ENCODE data around the gene VAT1L.

DNA sequence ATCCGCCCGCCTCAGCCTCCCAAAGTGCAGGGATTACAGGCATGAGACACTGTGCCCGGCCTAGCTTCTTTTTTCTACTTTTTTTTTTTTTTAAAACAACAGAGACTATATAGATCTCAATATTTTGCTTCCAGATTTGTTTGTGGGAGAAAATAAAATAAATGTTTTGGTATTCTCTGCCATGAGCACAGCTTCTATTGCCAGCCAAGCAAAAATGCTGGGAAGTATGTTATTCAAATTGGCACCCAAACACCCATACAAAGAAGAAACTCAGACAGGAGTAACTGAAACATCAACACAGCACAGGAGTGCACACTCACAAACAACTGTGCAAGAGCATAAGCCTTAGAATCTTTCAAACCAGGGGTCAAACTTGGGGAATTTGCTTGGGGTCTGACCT, 196.7 kb downstream of the VAT1L start:
- TF ChIP-seq, protein P1, sequence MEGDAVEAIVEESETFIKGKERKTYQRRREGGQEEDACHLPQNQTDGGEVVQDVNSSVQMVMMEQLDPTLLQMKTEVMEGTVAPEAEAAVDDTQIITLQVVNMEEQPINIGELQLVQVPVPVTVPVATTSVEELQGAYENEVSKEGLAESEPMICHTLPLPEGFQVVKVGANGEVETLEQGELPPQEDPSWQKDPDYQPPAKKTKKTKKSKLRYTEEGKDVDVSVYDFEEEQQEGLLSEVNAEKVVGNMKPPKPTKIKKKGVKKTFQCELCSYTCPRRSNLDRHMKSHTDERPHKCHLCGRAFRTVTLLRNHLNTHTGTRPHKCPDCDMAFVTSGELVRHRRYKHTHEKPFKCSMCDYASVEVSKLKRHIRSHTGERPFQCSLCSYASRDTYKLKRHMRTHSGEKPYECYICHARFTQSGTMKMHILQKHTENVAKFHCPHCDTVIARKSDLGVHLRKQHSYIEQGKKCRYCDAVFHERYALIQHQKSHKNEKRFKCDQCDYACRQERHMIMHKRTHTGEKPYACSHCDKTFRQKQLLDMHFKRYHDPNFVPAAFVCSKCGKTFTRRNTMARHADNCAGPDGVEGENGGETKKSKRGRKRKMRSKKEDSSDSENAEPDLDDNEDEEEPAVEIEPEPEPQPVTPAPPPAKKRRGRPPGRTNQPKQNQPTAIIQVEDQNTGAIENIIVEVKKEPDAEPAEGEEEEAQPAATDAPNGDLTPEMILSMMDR (IDR thresholded peaks at IDR 0.05): no peak
- TF ChIP-seq POLR2A (IDR thresholded peaks at IDR 0.05): no peak
